Adrenal gland (tissue), 19 donors: ENCODE results near the gene MYL1. TPM values are rescaled to one million over a fixed set of nuclear protein-coding genes. Genes with fewer than 3 reads are reported as not detected.

Source experiments
- DNase-seq, 7 donors: peaks; one replicate each; pipeline ENCODE4 v3.0.0-alpha.2; 2019 to 2020
- H3K27ac ChIP-seq, 5 donors: fragments of 200-600 bp; sonication (generic) in 4 of 5; 1 replicate in 3 of 5; 2 replicates in 2 of 5; pipeline versions ENCODE4 v1.5.1 to v1.8.0; 2016 to 2020; ENCODE audit warnings: mild to moderate bottlenecking in 1 of 5
- H3K27me3 ChIP-seq: fragments of 200-600 bp; 2 replicates; pipeline ENCODE4 v1.8.0; 2021
- H3K36me3 ChIP-seq, 2 donors: fragments of 200-600 bp; replicated peaks in 1 of 2; 1 replicate in 1 of 2; 2 replicates in 1 of 2; pipeline versions ENCODE4 v1.5.1 to v1.8.0; 2018 to 2022
- H3K4me1 ChIP-seq, 2 donors: fragments of 200-600 bp; replicated peaks in 1 of 2; 1 replicate in 1 of 2; 2 replicates in 1 of 2; pipeline versions ENCODE4 v1.5.1 to v1.8.0; 2018 to 2021
- H3K4me3 ChIP-seq, 4 donors: fragments of 200-600 bp; sonication (generic) in 3 of 4; one replicate each; pipeline ENCODE4 v1.5.1; 2016 to 2018
- H3K9me3 ChIP-seq, 3 donors: fragments of 200-600 bp; sonication (generic) in 1 of 3; replicated peaks in 1 of 3; 1 replicate in 2 of 3; 2 replicates in 1 of 3; pipeline versions ENCODE4 v1.5.1 to v1.8.0; 2016 to 2021
- POLR2A ChIP-seq, 2 donors: fragments of 450-650 bp; IDR thresholded peaks; one replicate each; pipeline ENCODE4 v1.6.1; 2017; ENCODE audit warnings: antibody characterized with exemption in 2 of 2, mild to moderate bottlenecking in 2 of 2, moderate library complexity in 1 of 2
- WGBS, 4 donors: extraction: QIAGEN DNeasy Blood & Tissue Kit in 2 of 4; methylation state at CpG; one replicate each; pipeline versions ENCODE4 v1.1.5 to v1.1.7; 2013 to 2017; 5-methylcytosine and 5-hydroxymethylcytosine counted together
- intact Hi-C, 2 donors: fragments of 100-400 bp; cut with DNase I; formaldehyde crosslinking; loops; one replicate each; pipeline versions ENCODE4 v1.14.1 to v1.15.0; 2022 to 2023
- long read RNA-seq, 10 donors: library from polyadenylated mRNA in 3 of 10; unstranded in 2 of 10; stranded (forward) in 1 of 10; transcript quantifications; one replicate each; pipeline ENCODE4 v2.0.0 and lab custom pipeline, GENCODE V29; 2021 to 2026
- polyA plus RNA-seq, 3 donors: library from polyadenylated mRNA; stranded (reverse); fragments of 200-250 nt in 2 of 3; fragments of 350-450 nt in 1 of 3; fragmentation: Illumina TruSeq in 1 of 3; extraction: RNeasy Lipid Tissue Mini Kit (QIAGEN cat#74804) in 1 of 3; gene quantifications; one replicate each; pipeline ENCODE4 v1.2.3, GENCODE V29; 2013 to 2014
- total RNA-seq, 9 donors: library from RNA; depleted of rRNA in 4 of 9; stranded (reverse); fragments of >200 nt in 4 of 9; fragments of 120-200 nt in 1 of 9; fragmentation: NEBNext Ultra II Directional in 1 of 9; extraction: Animal tissue kit (Norgen Biotek cat#: 25700) in 1 of 9; gene quantifications; one replicate each; pipeline versions ENCODE4 v1.1.0 to v1.2.4, GENCODE V29; 2013 to 2023
- TF ChIP-seq, protein P1 (sequence below), 6 experiments: fragments of 450-650 bp in 4 of 6; fragments of 200-600 bp in 2 of 6; sonication (generic) in 1 of 6; IDR thresholded peaks; 1 replicate in 5 of 6; 2 replicates in 1 of 6; pipeline versions ENCODE4 v1.5.1 to v1.8.0; 2016 to 2021; ENCODE audit warnings: antibody characterized with exemption in 6 of 6, mild to moderate bottlenecking in 2 of 6, moderate library complexity in 1 of 6
- donor health status: healthy with polysubstance abuse.
- donor health status: Bipolar disorder and iron deficiency.
- donor health status: DM: yes; HTN: yes; CAD: no.
- donor health status: DM: no; HTN: no; CAD: no.
- donor health status: DM: no; HTN: no; CAD: no.
- donor health status: DM: yes; HTN: yes; CAD: no.

The MYL1 gene
- total RNA-seq (1 to 10 TPM in 1 of 9 donors, under 1 TPM in 2, not detected in 6; 0.49 to 9.7 (median 0.78) TPM), polyA plus RNA-seq (under 1 TPM in 1 of 3 donors, not detected in 2; 0.47 TPM)
- long read RNA-seq, donor 1, transcript MYL1-201 (7 exons, 870 nt): minor isoform, 5 of 13 reads
- long read RNA-seq, donor 1, transcript MYL1-202 (7 exons, 1,065 nt): major isoform, 8 of 13 reads
- long read RNA-seq, donor 1, partial matches to known transcripts: 0 of 13 reads
- long read RNA-seq, donor 1, other reads (novel, unspliced or antisense): 0 of 13 reads
- long read RNA-seq, donor 2, transcript MYL1-202 (7 exons, 1,065 nt): major isoform, 7 of 14 reads
- long read RNA-seq, donor 2, transcript MYL1-201 (7 exons, 870 nt): major isoform, 7 of 14 reads
- long read RNA-seq, donor 2, partial matches to known transcripts: 0 of 14 reads
- long read RNA-seq, donor 2, other reads (novel, unspliced or antisense): 0 of 14 reads
- long read RNA-seq, donor 3, transcript MYL1-201 (7 exons, 870 nt): major isoform, 11 of 19 reads
- long read RNA-seq, donor 3, transcript MYL1-202 (7 exons, 1,065 nt): minor isoform, 8 of 19 reads
- long read RNA-seq, donor 3, partial matches to known transcripts: 0 of 19 reads
- long read RNA-seq, donor 3, other reads (novel, unspliced or antisense): 0 of 19 reads
- long read RNA-seq, donor 4: 0 reads
- long read RNA-seq, donor 5: 0 reads
- long read RNA-seq, donor 6: 0 reads
- long read RNA-seq, donor 7, transcript MYL1-202 (7 exons, 1,065 nt): major isoform, 28 of 60 reads
- long read RNA-seq, donor 7, transcript MYL1-201 (7 exons, 870 nt): minor isoform, 17 of 60 reads
- long read RNA-seq, donor 7, partial matches to known transcripts: 15 of 60 reads
- long read RNA-seq, donor 7, other reads (novel, unspliced or antisense): 0 of 60 reads
- long read RNA-seq, donor 8: 0 reads
- long read RNA-seq, donor 9, transcript MYL1-201 (7 exons, 870 nt): major isoform, 10 of 18 reads
- long read RNA-seq, donor 9, transcript MYL1-202 (7 exons, 1,065 nt): minor isoform, 8 of 18 reads
- long read RNA-seq, donor 9, partial matches to known transcripts: 0 of 18 reads
- long read RNA-seq, donor 9, other reads (novel, unspliced or antisense): 0 of 18 reads
- long read RNA-seq, donor 10, partial matches to known transcripts: 0 of 3 reads
- long read RNA-seq, donor 10, other reads (novel, unspliced or antisense): 0 of 3 reads

DNA sequence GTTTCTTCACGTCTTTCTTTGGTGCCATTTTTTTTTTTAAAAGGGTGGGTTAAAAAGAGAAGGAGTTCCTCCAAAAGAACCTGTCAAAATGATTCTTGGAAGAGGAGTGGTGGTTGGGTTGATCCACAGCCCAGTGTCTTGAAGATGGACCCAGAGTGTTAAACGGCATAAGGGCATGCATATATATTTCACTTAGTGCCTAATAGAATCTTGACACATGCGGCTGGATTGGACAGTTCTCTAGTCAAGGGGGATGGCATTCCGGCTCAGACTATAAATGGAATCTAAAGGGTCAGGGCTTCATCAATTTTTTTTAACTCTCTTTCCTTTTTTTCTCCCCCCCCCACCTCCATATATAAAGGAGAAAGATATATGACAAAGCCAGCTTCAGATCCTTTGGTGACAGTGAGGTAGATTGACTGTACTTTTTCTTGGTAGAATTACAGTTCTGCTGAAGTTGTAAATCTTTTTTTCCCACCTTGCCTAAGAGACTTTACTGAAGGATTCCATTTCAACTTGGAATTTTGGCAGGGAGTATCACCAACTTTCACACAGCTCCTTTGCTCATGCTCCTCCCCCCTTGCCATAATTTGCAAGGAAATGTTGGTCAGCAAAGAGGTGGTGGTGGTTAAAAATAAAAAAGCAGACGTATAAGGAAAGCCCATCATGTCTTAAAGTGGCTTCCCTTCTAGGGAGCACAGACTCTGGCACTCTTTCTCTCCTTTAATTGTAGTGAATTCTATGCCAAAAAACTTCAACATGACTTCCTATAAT is at the start of gene MYL1:
Gene MYL1, minus strand, starts transcription at position 160 of the 774 bp plus-strand sequence. Its CDS starts 132 bp downstream, at position 28.
- intact Hi-C loops: no loop called here
- Histone ChIP-seq H3K27me3 (no peaks in the 10 kb centered on the region), H3K4me3 (no peak within 1 kb of the TSS), H3K27ac (no peak within 1 kb of the TSS), H3K36me3 (no peaks in the 10 kb centered on the region), H3K9me3 (no peaks in the 10 kb centered on the region), H3K4me1 (no peaks in the 10 kb centered on the region)
- no peak for TF ChIP-seq POLR2A (IDR thresholded peaks at IDR 0.05)
- TF ChIP-seq, protein P1, sequence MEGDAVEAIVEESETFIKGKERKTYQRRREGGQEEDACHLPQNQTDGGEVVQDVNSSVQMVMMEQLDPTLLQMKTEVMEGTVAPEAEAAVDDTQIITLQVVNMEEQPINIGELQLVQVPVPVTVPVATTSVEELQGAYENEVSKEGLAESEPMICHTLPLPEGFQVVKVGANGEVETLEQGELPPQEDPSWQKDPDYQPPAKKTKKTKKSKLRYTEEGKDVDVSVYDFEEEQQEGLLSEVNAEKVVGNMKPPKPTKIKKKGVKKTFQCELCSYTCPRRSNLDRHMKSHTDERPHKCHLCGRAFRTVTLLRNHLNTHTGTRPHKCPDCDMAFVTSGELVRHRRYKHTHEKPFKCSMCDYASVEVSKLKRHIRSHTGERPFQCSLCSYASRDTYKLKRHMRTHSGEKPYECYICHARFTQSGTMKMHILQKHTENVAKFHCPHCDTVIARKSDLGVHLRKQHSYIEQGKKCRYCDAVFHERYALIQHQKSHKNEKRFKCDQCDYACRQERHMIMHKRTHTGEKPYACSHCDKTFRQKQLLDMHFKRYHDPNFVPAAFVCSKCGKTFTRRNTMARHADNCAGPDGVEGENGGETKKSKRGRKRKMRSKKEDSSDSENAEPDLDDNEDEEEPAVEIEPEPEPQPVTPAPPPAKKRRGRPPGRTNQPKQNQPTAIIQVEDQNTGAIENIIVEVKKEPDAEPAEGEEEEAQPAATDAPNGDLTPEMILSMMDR (IDR thresholded peaks at IDR 0.05): no peak
- no peak for DNase-seq
- 57 to 79% (median 64%) methylated on average over 5 of the region's 5 CpGs for WGBS, 4 donors

DNA sequence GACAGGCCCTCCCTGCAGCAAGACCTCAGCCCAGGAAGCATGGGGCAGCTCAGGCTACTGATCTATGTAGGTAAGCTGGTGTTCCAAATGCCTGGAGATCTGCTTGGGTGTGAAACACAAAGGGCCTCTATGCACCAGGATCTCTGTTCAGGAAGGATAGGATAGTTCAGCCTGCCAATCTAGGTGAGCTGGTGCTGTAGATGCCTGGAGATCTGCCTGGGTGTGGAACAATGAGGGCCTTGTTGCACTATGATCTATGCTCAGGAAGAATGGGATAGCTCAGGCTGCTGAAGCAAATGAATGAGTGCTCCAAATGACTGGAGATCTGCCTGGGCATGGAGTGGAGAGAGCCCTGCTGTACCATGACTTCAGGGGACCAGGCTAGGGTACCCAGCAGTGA is 48.9 kb upstream of the MYL1 start:
- no peak for DNase-seq
- H3K36me3 ChIP-seq: no peaks in the 10 kb centered on the region
- H3K27me3 ChIP-seq: no peaks in the 10 kb centered on the region
- H3K4me1 ChIP-seq: no peaks in the 10 kb centered on the region
- no peak overlapping the region for H3K27ac ChIP-seq
- H3K9me3 ChIP-seq: no peaks in the 10 kb centered on the region
- H3K4me3 ChIP-seq: no peak overlapping the region
- no peak for TF ChIP-seq POLR2A (IDR thresholded peaks at IDR 0.05)
- TF ChIP-seq, protein P1 (IDR thresholded peaks at IDR 0.05): no peak
- intact Hi-C loops: no loop called here

DNA sequence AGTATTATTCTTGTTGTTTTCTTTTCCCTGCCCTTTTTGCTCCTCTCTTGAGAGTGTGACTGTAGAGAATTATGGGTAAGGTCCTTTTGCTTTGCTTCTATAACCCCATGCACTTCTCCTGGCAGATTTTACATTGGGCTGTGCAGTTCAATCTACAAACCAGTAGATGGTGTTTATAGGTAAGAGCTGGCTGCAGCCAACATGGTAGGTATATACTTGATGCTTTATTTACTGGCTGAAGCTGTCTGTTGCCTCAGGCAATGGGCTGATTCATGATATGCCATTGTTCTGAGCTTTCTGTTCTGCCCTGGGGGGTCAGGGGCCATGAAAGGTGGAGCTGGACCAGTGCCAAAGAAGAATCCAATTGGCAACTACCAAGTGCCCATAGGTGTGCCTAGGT is 48.3 kb upstream of the MYL1 start:
- no peak for TF ChIP-seq POLR2A (IDR thresholded peaks at IDR 0.05)
- TF ChIP-seq, protein P1 (IDR thresholded peaks at IDR 0.05): no peak
- intact Hi-C loops: no loop called here
- DNase-seq: no peak

More for the DNA sequence above, 48.3 kb upstream of the MYL1 start:
- H3K27me3 ChIP-seq: no peaks in the 10 kb centered on the region
- no peaks in the 10 kb centered on the region for H3K4me1 ChIP-seq
- no peak overlapping the region for H3K27ac ChIP-seq
- H3K9me3 ChIP-seq: no peaks in the 10 kb centered on the region
- H3K4me3 ChIP-seq: no peak overlapping the region
- no peaks in the 10 kb centered on the region for H3K36me3 ChIP-seq
